DND-41 (cell line): ENCODE measurements around the gene MACO1.

Source experiments
- ATAC-seq: fragments of 200-7000 bp; cut with Tn5 transposase; 3 replicates; pipeline ENCODE4 v1.9.1; 2021; ENCODE audit warnings: low read depth; ENCODE audit not compliant: insufficient read depth
- DNase-seq: peaks from one replicate; pipeline ENCODE4 v3.0.0-alpha.2; 2020
- H2AFZ ChIP-seq: 2 replicates; pipeline ENCODE4 v1.6.0; 2012; ENCODE audit warnings: low read depth, low read length
- H3K27ac ChIP-seq: 2 replicates; pipeline ENCODE4 v1.5.1; 2012; ENCODE audit warnings: low read length, inconsistent platforms
- H3K27me3 ChIP-seq: fragments of 200-600 bp; sonication (generic); 2 replicates; pipeline ENCODE4 v1.6.0; 2012; ENCODE audit warnings: low read length, mild to moderate bottlenecking, inconsistent platforms; ENCODE audit not compliant: insufficient read depth, poor library complexity
- H3K36me3 ChIP-seq: 2 replicates; pipeline ENCODE4 v1.5.1; 2012; ENCODE audit warnings: low read length, inconsistent platforms; ENCODE audit not compliant: insufficient read depth
- H3K4me1 ChIP-seq: 2 replicates; pipeline ENCODE4 v1.5.1; 2012; ENCODE audit warnings: mild to moderate bottlenecking, low read length; ENCODE audit not compliant: insufficient read depth
- H3K4me2 ChIP-seq: 2 replicates; pipeline ENCODE4 v1.6.0; 2012; ENCODE audit warnings: mild to moderate bottlenecking, moderate library complexity, low read length, inconsistent platforms; ENCODE audit not compliant: insufficient read depth
- H3K4me3 ChIP-seq, 2 experiments: fragments of 200-600 bp in 1 of 2; shearing (Covaris generic) in 1 of 2; 2 replicates each; pipeline ENCODE4 v1.5.1; 2012 to 2016; ENCODE audit warnings: inconsistent platforms in 2 of 2, low read length in 2 of 2, mild to moderate bottlenecking in 2 of 2, low read depth in 1 of 2, moderate library complexity in 1 of 2
- H3K79me2 ChIP-seq: 2 replicates; pipeline ENCODE4 v1.6.0; 2012; ENCODE audit warnings: low read length, inconsistent platforms; ENCODE audit not compliant: insufficient read depth
- H3K9ac ChIP-seq: 2 replicates; pipeline ENCODE4 v1.6.0; 2012; ENCODE audit warnings: low read depth, mild to moderate bottlenecking, inconsistent platforms, low read length, moderate library complexity
- H3K9me3 ChIP-seq: 2 replicates; pipeline ENCODE4 v1.5.1; 2012; ENCODE audit warnings: low read length, moderate library complexity, mild to moderate bottlenecking, inconsistent platforms; ENCODE audit not compliant: insufficient read depth, severe bottlenecking
- H4K20me1 ChIP-seq: 2 replicates; pipeline ENCODE4 v1.6.0; 2012; ENCODE audit warnings: low read length; ENCODE audit not compliant: insufficient read depth
- EZH2 ChIP-seq: IDR thresholded peaks from 3 replicates; pipeline ENCODE4 v1.6.1; 2012; ENCODE audit warnings: borderline replicate concordance, low read depth, mild to moderate bottlenecking, moderate library complexity, low read length, inconsistent platforms; ENCODE audit not compliant: severe bottlenecking
- TF ChIP-seq, protein P1 (sequence below): IDR thresholded peaks from 2 replicates; pipeline ENCODE4 v1.5.1; 2012; ENCODE audit warnings: borderline replicate concordance, low read length, moderate library complexity, mild to moderate bottlenecking; ENCODE audit not compliant: poor library complexity, severe bottlenecking; ENCODE audit errors: extremely low read depth

MACO1 gene

DNA sequence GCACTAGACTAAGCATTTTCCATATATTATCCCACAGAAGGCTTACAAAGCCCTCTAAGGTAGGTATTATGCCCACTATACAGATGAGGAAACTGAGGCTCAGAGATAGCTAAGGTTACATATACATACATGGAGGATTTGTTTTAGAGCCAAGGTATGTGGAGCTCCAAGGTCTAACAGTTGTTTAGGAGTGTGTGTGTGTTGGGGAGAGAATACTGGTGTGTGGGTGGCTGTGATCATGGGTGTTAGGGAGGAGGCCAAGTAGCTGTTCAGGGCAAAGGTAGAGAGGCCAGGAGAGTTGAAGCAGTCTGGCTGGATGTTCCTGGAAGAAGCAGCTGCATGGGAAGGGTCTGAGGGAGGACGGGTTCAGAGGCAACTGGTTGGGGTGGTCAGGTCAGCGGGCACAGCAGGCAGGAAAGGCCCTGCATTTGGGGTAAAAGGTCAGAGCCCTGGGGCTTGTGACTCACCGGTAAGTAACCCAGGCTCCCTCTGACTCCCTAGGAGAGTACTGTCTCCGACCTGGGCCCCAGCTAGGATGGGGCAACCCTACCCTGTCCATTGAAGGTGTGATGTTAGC is 107.6 kb downstream of the MACO1 start:
- no peak overlapping the region for H3K4me3 ChIP-seq
- H3K9me3 ChIP-seq = no peaks in the 10 kb centered on the region
- TF ChIP-seq, protein P1, sequence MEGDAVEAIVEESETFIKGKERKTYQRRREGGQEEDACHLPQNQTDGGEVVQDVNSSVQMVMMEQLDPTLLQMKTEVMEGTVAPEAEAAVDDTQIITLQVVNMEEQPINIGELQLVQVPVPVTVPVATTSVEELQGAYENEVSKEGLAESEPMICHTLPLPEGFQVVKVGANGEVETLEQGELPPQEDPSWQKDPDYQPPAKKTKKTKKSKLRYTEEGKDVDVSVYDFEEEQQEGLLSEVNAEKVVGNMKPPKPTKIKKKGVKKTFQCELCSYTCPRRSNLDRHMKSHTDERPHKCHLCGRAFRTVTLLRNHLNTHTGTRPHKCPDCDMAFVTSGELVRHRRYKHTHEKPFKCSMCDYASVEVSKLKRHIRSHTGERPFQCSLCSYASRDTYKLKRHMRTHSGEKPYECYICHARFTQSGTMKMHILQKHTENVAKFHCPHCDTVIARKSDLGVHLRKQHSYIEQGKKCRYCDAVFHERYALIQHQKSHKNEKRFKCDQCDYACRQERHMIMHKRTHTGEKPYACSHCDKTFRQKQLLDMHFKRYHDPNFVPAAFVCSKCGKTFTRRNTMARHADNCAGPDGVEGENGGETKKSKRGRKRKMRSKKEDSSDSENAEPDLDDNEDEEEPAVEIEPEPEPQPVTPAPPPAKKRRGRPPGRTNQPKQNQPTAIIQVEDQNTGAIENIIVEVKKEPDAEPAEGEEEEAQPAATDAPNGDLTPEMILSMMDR = no peak
- no peak for TF ChIP-seq EZH2

DNA sequence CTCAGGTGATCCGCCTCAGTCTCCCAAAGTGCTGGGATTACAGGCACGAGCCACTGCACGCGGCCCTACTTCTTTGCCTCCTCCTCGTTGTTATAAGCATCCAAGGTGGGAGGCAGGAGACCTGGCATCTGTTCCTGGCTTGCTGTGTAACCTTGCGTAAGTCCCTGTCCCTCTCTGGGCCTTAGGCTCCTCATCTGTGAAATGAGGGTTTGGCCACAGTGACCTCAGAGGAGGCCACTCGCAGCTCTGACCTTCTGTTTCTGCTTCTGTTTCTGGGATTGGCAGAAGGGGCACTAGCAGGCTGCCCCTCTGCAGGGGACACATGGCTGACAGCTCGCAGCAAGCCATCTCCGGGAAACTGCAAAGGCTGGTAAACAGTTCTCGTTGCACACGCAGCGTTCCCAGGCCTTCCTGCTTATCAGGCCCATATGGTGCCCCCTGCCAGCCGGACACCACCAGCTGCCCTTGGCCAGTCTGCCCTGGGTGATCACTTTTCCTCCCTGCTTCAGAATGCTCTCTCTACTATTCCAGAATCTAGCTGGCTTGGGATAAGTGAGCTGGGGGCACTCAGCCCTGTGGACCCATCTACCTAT is 110.1 kb downstream of the MACO1 start:
- TF ChIP-seq, protein P1 = no peak
- TF ChIP-seq EZH2 = no peak
- Histone ChIP-seq H2AFZ (no peak overlapping the region), H3K4me2 (no peak overlapping the region), H3K27ac (no peak overlapping the region), H3K9ac (no peak overlapping the region), H3K4me3 (no peak overlapping the region), H3K79me2 (no peaks in the 10 kb centered on the region), H3K27me3 (peaks cover 11% of the 10 kb centered on the region), H4K20me1 (peaks cover 5% of the 10 kb centered on the region; the same call in 1 of the 2 replicates), H3K36me3 (no peaks in the 10 kb centered on the region), H3K4me1 (no peaks in the 10 kb centered on the region), H3K9me3 (no peaks in the 10 kb centered on the region)
- ATAC-seq (no peak), DNase-seq (no peak)

More for the DNA sequence above, 107.6 kb downstream of the MACO1 start:
- Histone ChIP-seq H4K20me1 (peaks cover 5% of the 10 kb centered on the region; the same call in 1 of the 2 replicates), H3K9ac (no peak overlapping the region), H2AFZ (no peak overlapping the region), H3K4me1 (no peaks in the 10 kb centered on the region), H3K4me2 (no peak overlapping the region), H3K36me3 (no peaks in the 10 kb centered on the region), H3K27ac (no peak overlapping the region), H3K79me2 (no peaks in the 10 kb centered on the region), H3K27me3 (peaks cover 11% of the 10 kb centered on the region)
- ATAC-seq (no peak), DNase-seq (no peak)

DNA sequence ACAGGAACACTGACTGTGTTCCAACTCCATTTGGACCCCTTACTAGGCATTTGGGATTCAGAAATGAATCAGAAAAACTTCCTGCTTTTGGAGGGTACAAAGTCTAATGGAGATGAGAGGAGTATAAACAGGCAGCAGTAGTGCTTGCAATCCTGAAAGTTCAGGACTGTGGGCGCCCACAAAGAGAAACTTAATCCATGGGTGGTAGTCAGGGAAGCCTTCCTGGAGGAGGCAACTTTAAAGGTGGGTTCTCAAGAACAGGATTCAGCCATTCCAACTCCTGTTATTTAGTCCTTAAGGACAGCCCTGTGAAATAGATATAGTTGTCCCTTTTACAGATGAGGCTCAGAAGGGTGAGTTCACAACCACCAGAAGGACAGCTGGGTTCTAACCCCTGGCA is 110.7 kb downstream of the MACO1 start:
- H3K27ac ChIP-seq = no peak overlapping the region
- TF ChIP-seq, protein P1 = no peak
- TF ChIP-seq EZH2 = no peak

More for the DNA sequence above, 110.7 kb downstream of the MACO1 start:
- no peak for DNase-seq
- Histone ChIP-seq H2AFZ (no peak overlapping the region), H3K9me3 (no peaks in the 10 kb centered on the region), H3K4me1 (no peaks in the 10 kb centered on the region), H4K20me1 (peaks cover 5% of the 10 kb centered on the region; the same call in 1 of the 2 replicates), H3K4me3 (no peak overlapping the region), H3K9ac (no peak overlapping the region), H3K79me2 (no peaks in the 10 kb centered on the region), H3K36me3 (no peaks in the 10 kb centered on the region), H3K27me3 (peaks cover 11% of the 10 kb centered on the region), H3K4me2 (no peak overlapping the region)
- no peak for ATAC-seq
